ENCODE measurements around the gene MICAL3. TPM values are rescaled to one million over a fixed set of nuclear protein-coding genes. Genes with fewer than 3 reads are reported as not detected.

The MICAL3 gene
- polyA plus RNA-seq, 2 of the 4 experiments (the other 2 are of a cell fraction) = 20.5 to 30.1 TPM

DNA sequence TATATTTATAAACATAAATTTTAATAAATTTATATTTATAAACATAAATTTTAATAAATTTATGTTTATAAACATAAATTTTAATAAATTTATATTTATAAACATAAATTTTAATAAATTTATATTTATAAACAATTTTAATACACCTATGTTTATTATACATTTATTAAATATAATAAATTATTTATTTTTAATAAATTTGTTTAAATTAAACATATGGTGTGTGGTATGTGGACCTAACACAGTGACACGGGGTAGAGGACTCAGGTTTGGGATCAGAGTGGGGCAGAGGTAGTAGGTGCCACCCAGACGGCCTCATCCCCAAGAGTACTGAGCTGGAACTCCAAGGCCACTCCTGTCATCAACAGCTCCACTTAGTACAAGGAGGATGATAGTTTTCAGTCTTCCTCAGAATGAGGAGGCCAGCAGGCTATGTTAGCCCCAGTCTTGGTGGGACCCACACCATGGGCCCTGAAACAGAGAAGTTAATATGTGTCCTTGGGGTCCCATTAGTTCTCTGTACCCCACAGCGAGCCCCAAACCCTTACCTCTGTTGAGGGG, 203.4 kb downstream of the MICAL3 start (continued):
- no peak for TF ChIP-seq REST (IDR thresholded peaks at IDR 0.05)

- Histone ChIP-seq H3K27ac (no peak overlapping the region), H3K4me1 (no peaks in the 10 kb centered on the region), H3K4me2 (no peak overlapping the region), H3K4me3 (no peak overlapping the region), H3K9me3 (no peaks in the 10 kb centered on the region)
- TF ChIP-seq TP53 (CRISPR knock-in tag; IDR thresholded peaks at IDR 0.05) (no peak), ATOH8 (CRISPR knock-in tag; IDR thresholded peaks at IDR 0.05; ENCODE audit: low read depth) (no peak), HDAC2 (IDR thresholded peaks at IDR 0.05) (no peak), SMC3 (IDR thresholded peaks at IDR 0.05) (no peak), RARB (CRISPR knock-in tag; IDR thresholded peaks at IDR 0.05) (no peak), POLR2A (IDR thresholded peaks at IDR 0.05; ENCODE audit: low read length) (no peak), CHD4 (IDR thresholded peaks at IDR 0.05; ENCODE audit: borderline replicate concordance) (no peak), BHLHE40 (IDR thresholded peaks at IDR 0.05; ENCODE audit: low read depth, low read length) (no peak), POLR2AphosphoS2 (conservative IDR thresholded peaks at IDR 0.05; ENCODE audit: low read length) (no peak), RCOR1 (IDR thresholded peaks at IDR 0.05; ENCODE audit: low read depth, low read length) (no peak), CBX8 (IDR thresholded peaks at IDR 0.05) (no peak), USF2 (IDR thresholded peaks at IDR 0.05) (no peak), JUNB (IDR thresholded peaks at IDR 0.05) (no peak), ZNF302 (CRISPR knock-in tag; IDR thresholded peaks at IDR 0.05) (no peak)
- POLR2A ChIA-PET = no interaction called here
- WGBS (ENCODE audit: missing lambda C conversion rate) = 92% methylated on average over 7 of the region's 14 CpGs
- no peak for DNase-seq (ENCODE audit: low read depth in 1 of 2, low spot score in 1 of 2)
- ATAC-seq = no peak
- no peak for FAIRE-seq
- CTCF ChIA-PET = interaction anchor here (1.7 to 2.6 kb wide), 3 partner anchors 10 to 257 kb away, joined by 4 to 10 read pairs (median 9); no protein-coding TSS in a partner anchor
These were observed 205.7 kb downstream of the MICAL3 start for GRCh38 chr22:17818649-17819048.

DNA sequence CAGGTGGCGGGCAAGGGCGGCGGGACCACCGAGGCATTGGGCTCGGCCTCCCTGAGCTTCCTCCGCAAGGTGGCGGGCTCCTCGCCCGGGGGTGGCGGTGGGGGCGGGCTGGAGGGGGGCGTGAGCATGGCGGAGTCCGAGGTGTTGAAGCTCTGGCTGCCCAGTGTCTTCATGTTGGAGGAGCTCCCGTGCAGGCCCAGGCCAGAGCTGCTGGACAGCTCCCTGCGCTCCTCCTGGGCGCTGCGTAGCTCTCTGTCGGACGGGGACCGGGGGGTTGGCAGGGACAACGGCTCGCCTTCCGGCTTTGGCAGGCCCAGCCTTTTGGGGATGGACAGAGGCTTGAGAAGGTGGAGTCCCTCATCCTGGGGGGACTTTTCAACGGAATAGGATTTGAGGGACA, 206.2 kb downstream of the MICAL3 start:
- Histone ChIP-seq H3K4me2 (no peak overlapping the region), H3K4me1 (no peaks in the 10 kb centered on the region), H3K9me3 (no peaks in the 10 kb centered on the region), H3K27ac (no peak overlapping the region), H3K4me3 (no peak overlapping the region)
- ChIA-PET POLR2A (no interaction called here), CTCF (interaction anchor here (1.7 to 2.6 kb wide), 3 partner anchors 10 to 257 kb away, joined by 4 to 10 read pairs (median 9); no protein-coding TSS in a partner anchor)
- WGBS (ENCODE audit: missing lambda C conversion rate) = 95% methylated on average over 9 of the region's 25 CpGs
- TF ChIP-seq HOXB13 (CRISPR knock-in tag; IDR thresholded peaks at IDR 0.05; ENCODE audit: low read depth) (no peak), RNF2 (IDR thresholded peaks at IDR 0.05; ENCODE audit: borderline replicate concordance, low read depth) (no peak), CEBPB (IDR thresholded peaks at IDR 0.05) (no peak), RCOR1 (IDR thresholded peaks at IDR 0.05; ENCODE audit: low read depth, low read length) (no peak), POLR2AphosphoS2 (conservative IDR thresholded peaks at IDR 0.05; ENCODE audit: low read length) (no peak), ZNF302 (CRISPR knock-in tag; IDR thresholded peaks at IDR 0.05) (no peak), ZC3H11A (IDR thresholded peaks at IDR 0.05) (no peak), FOSL2 (IDR thresholded peaks at IDR 0.05) (no peak), FOSL2 (CRISPR knock-in tag; IDR thresholded peaks at IDR 0.05) (no peak), ATOH8 (CRISPR knock-in tag; IDR thresholded peaks at IDR 0.05; ENCODE audit: low read depth) (no peak), JUNB (IDR thresholded peaks at IDR 0.05) (no peak), CTCF (IDR thresholded peaks at IDR 0.05) (no peak), HOXB5 (CRISPR knock-in tag; IDR thresholded peaks at IDR 0.05) (no peak), KDM5A (IDR thresholded peaks at IDR 0.05) (no peak), BCL3 (IDR thresholded peaks at IDR 0.05) (no peak)
- TF ChIP-seq, protein P1, sequence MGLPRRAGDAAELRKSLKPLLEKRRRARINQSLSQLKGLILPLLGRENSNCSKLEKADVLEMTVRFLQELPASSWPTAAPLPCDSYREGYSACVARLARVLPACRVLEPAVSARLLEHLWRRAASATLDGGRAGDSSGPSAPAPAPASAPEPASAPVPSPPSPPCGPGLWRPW (IDR thresholded peaks at IDR 0.05) = no peak
- DNase-seq (ENCODE audit: low read depth in 1 of 2, low spot score in 1 of 2) = no peak
- FAIRE-seq = no peak
- ATAC-seq = no peak
